NCI-H1694 (cell line): ENCODE measurements around the gene SLC25A45.
"Not testable (repeated sequence)": the region's sequence is repeated elsewhere in the genome, so short reads cannot be mapped to it uniquely, and the experiment has no call there.

Experiments used
- DNase-seq: peaks from one replicate; lab custom pipeline; 2025; lab: John Stamatoyannopoulos, UW

The SLC25A45 gene

GRCh38 chr11:65420979-65421793 is 38.7 kb upstream of the SLC25A45 start:
- peak; percentile 86 for DNase-seq

- no peak for DNase-seq
These were observed 38.1 kb upstream of the SLC25A45 start for GRCh38 chr11:65420506-65420905.

GRCh38 chr11:65419772-65420481 is 37.5 kb upstream of the SLC25A45 start:
- peak; percentile 88 for DNase-seq

- no peak for DNase-seq
These were observed 37.0 kb upstream of the SLC25A45 start for GRCh38 chr11:65419460-65419771.

- peak; percentile 87 for DNase-seq
These were observed 36.4 kb upstream of the SLC25A45 start for GRCh38 chr11:65418681-65419459.

- no peak for DNase-seq
These were observed 35.9 kb upstream of the SLC25A45 start for GRCh38 chr11:65418431-65418680.

- DNase-seq = no peak
These were observed 35.4 kb upstream of the SLC25A45 start for GRCh38 chr11:65417702-65418430.

- no peak for DNase-seq
These were observed 34.6 kb upstream of the SLC25A45 start for GRCh38 chr11:65416841-65417701.

GRCh38 chr11:65416341-65416824 is 33.9 kb upstream of the SLC25A45 start:
- DNase-seq = peak; percentile 63

GRCh38 chr11:65415499-65416340 is 33.3 kb upstream of the SLC25A45 start:
- no peak for DNase-seq

GRCh38 chr11:65414776-65415498 is 32.5 kb upstream of the SLC25A45 start:
- DNase-seq = no peak

- DNase-seq = not testable (repeated sequence)
These were observed 30.7 kb upstream of the SLC25A45 start for GRCh38 chr11:65413077-65413664.

- no peak for DNase-seq
These were observed 30.0 kb upstream of the SLC25A45 start for GRCh38 chr11:65412271-65413076.

- DNase-seq = no peak
These were observed 29.2 kb upstream of the SLC25A45 start for GRCh38 chr11:65411681-65412070.

- DNase-seq = no peak
These were observed 28.7 kb upstream of the SLC25A45 start for GRCh38 chr11:65410936-65411680.

GRCh38 chr11:65404638-65405339 is 22.3 kb upstream of the SLC25A45 start:
- DNase-seq = no peak

- DNase-seq = no peak
These were observed 21.8 kb upstream of the SLC25A45 start for GRCh38 chr11:65404210-65404609.
